Caco-2 (cell line): ENCODE results near the gene OR6V1. TPM values are rescaled to one million over a fixed set of nuclear protein-coding genes. Genes with fewer than 3 reads are reported as not detected.

ENCODE experiments used
- BruUV-seq: library from RNA; stranded (reverse); fragments of 400-500 nt; replicated peaks from 2 replicates; lab custom pipeline; 2021; lab: Mats Ljungman, UMichigan
- CTCF ChIA-PET: fragments of 300-600 bp; sonication (Branson Sonifier 250); formaldehyde crosslinking; loops from one replicate; lab custom pipeline; 2022; ENCODE audit warnings: antibody characterized with exemption; lab: Charles Lee
- POLR2A ChIA-PET: fragments of 300-600 bp; sonication (Branson Sonifier 250); formaldehyde crosslinking; loops from one replicate; lab custom pipeline; 2022; ENCODE audit warnings: antibody characterized with exemption; lab: Charles Lee
- DNase-seq, 2 experiments: peaks; one replicate each; pipeline versions ENCODE4 v3.0.0 to v3.0.0-alpha.2; 2020 to 2022
- H3K27me3 ChIP-seq: replicated peaks from 2 replicates; pipeline ENCODE4 v1.6.0; 2011; ENCODE audit warnings: low read length; ENCODE audit not compliant: control insufficient read depth, insufficient read depth
- H3K36me3 ChIP-seq: 2 replicates; pipeline ENCODE4 v1.5.1; 2011; ENCODE audit warnings: low read length; ENCODE audit not compliant: control insufficient read depth, insufficient read depth
- H3K4me1 ChIP-seq: fragments of 250-450 bp; sonication (Bioruptor Pico); 2 replicates; pipeline ENCODE4 v1.5.1; 2020; ENCODE audit warnings: mild to moderate bottlenecking
- H3K4me3 ChIP-seq: 2 replicates; pipeline ENCODE4 v1.5.1; 2011; ENCODE audit warnings: low read depth, mild to moderate bottlenecking, control low read depth, low read length
- H3K9me3 ChIP-seq: fragments of 250-450 bp; sonication (Bioruptor Pico); 2 replicates; pipeline ENCODE4 v1.5.1; 2020; ENCODE audit warnings: mild to moderate bottlenecking, moderate library complexity
- H3K27ac Mint-ChIP-seq: one replicate; pipeline ENCODE4 v1.8.0; 2022; ENCODE audit warnings: mixed read lengths; ENCODE audit not compliant: unreplicated experiment
- H3K27me3 Mint-ChIP-seq: one replicate; pipeline ENCODE4 v1.8.0; 2022; ENCODE audit warnings: mixed read lengths; ENCODE audit not compliant: insufficient read depth, unreplicated experiment
- H3K36me3 Mint-ChIP-seq: one replicate; pipeline ENCODE4 v1.8.0; 2022; ENCODE audit warnings: mild to moderate bottlenecking, mixed read lengths; ENCODE audit not compliant: insufficient read depth, unreplicated experiment
- H3K4me1 Mint-ChIP-seq: one replicate; pipeline ENCODE4 v1.8.0; 2022; ENCODE audit warnings: low read depth, mixed read lengths; ENCODE audit not compliant: unreplicated experiment
- H3K4me3 Mint-ChIP-seq: one replicate; pipeline ENCODE4 v1.8.0; 2022; ENCODE audit warnings: mild to moderate bottlenecking, moderate library complexity, mixed read lengths; ENCODE audit not compliant: unreplicated experiment
- H3K9me3 Mint-ChIP-seq: one replicate; pipeline ENCODE4 v1.8.0; 2022; ENCODE audit warnings: mixed read lengths; ENCODE audit not compliant: unreplicated experiment
- intact Hi-C: fragments of 100-400 bp; cut with micrococcal nuclease; formaldehyde crosslinking; loops from one replicate; pipeline ENCODE4 v1.10.0; 2022; ENCODE audit not compliant: unreplicated experiment
- total RNA-seq: library from RNA; stranded (reverse); gene quantifications from 2 replicates; pipeline ENCODE4 v1.2.3, GENCODE V29; 2022
- TF ChIP-seq, protein P1 (sequence below), 2 experiments: fragments of 200-600 bp in 1 of 2; IDR thresholded peaks; 1 replicate in 1 of 2; 2 replicates in 1 of 2; pipeline versions ENCODE4 v1.5.1 to v1.8.0; 2011 to 2022; ENCODE audit warnings: antibody characterized with exemption in 1 of 2, control low read depth in 1 of 2, inconsistent platforms in 1 of 2, low read depth in 1 of 2, low read length in 1 of 2, mild to moderate bottlenecking in 1 of 2, moderate library complexity in 1 of 2; ENCODE audit not compliant: insufficient read depth in 1 of 2, severe bottlenecking in 1 of 2, unreplicated experiment in 1 of 2

OR6V1 gene
- total RNA-seq, 1 experiment from 2014 or later: not detected

GRCh38 chr7:143042790-143043271, 9.3 kb upstream of the OR6V1 start:
- intact Hi-C loops: no loop called here
- Mint-ChIP-seq H3K36me3 (no peaks in the 10 kb centered on the region), H3K27me3 (peaks cover 6% of the 10 kb centered on the region), H3K9me3 (no peaks in the 10 kb centered on the region), H3K4me1 (peaks cover 38% of the 10 kb centered on the region), H3K4me3 (peak overlapping the region; percentile 52), H3K27ac (peak overlapping the region; percentile 79)
- CTCF ChIA-PET: interaction anchor here (2.3 kb wide), 1 partner anchor 172 kb away, joined by 12 read pairs; no protein-coding TSS in a partner anchor
- no peaks in the 10 kb centered on the region; the same call in 1 of the 2 replicates for H3K27me3 ChIP-seq
- peak; percentile 69 to 75 for DNase-seq
- TF ChIP-seq, protein P1, sequence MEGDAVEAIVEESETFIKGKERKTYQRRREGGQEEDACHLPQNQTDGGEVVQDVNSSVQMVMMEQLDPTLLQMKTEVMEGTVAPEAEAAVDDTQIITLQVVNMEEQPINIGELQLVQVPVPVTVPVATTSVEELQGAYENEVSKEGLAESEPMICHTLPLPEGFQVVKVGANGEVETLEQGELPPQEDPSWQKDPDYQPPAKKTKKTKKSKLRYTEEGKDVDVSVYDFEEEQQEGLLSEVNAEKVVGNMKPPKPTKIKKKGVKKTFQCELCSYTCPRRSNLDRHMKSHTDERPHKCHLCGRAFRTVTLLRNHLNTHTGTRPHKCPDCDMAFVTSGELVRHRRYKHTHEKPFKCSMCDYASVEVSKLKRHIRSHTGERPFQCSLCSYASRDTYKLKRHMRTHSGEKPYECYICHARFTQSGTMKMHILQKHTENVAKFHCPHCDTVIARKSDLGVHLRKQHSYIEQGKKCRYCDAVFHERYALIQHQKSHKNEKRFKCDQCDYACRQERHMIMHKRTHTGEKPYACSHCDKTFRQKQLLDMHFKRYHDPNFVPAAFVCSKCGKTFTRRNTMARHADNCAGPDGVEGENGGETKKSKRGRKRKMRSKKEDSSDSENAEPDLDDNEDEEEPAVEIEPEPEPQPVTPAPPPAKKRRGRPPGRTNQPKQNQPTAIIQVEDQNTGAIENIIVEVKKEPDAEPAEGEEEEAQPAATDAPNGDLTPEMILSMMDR (IDR thresholded peaks at IDR 0.05; ENCODE audit: insufficient read depth in 1 of 2, low read depth in 1 of 2, low read length in 1 of 2, severe bottlenecking in 1 of 2, unreplicated experiment in 1 of 2): no peak
- no peaks in the 10 kb centered on the region for H3K36me3 ChIP-seq
- POLR2A ChIA-PET: no interaction called here
- no TSS peak for BruUV-seq
- peaks cover 42% of the 10 kb centered on the region for H3K4me1 ChIP-seq
- 0 out of 2 replicates have a peak, but pooled peaks cover 3% of the 10 kb centered on the region for H3K9me3 ChIP-seq
- no peak overlapping the region for H3K4me3 ChIP-seq

- TF ChIP-seq, protein P1 (IDR thresholded peaks at IDR 0.05; ENCODE audit: insufficient read depth in 1 of 2, low read depth in 1 of 2, low read length in 1 of 2, severe bottlenecking in 1 of 2, unreplicated experiment in 1 of 2): no peak
- Mint-ChIP-seq H3K36me3 (no peaks in the 10 kb centered on the region), H3K4me1 (peaks cover 37% of the 10 kb centered on the region), H3K27me3 (peaks cover 6% of the 10 kb centered on the region), H3K4me3 (peak overlapping the region; percentile 52), H3K9me3 (no peaks in the 10 kb centered on the region), H3K27ac (peak overlapping the region; percentile 79)
- H3K4me1 ChIP-seq: peaks cover 42% of the 10 kb centered on the region
- no peaks in the 10 kb centered on the region for H3K36me3 ChIP-seq
- no peak for DNase-seq
- POLR2A ChIA-PET: no interaction called here
- BruUV-seq: no TSS peak
- H3K4me3 ChIP-seq: no peak overlapping the region
- intact Hi-C loops: no loop called here
- H3K9me3 ChIP-seq: 0 out of 2 replicates have a peak, but pooled peaks cover 3% of the 10 kb centered on the region
- CTCF ChIA-PET: interaction anchor here (2.3 kb wide), 1 partner anchor 172 kb away, joined by 12 read pairs; no protein-coding TSS in a partner anchor
- no peaks in the 10 kb centered on the region; the same call in 1 of the 2 replicates for H3K27me3 ChIP-seq
Observed at GRCh38 chr7:143043391-143043790, 8.8 kb upstream of the OR6V1 start.

- CTCF ChIA-PET: no interaction called here
- Mint-ChIP-seq H3K36me3 (no peaks in the 10 kb centered on the region), H3K27ac (no peak overlapping the region)
Observed at GRCh38 chr7:143046426-143046851, 5.7 kb upstream of the OR6V1 start.

More at GRCh38 chr7:143046426-143046851, 5.7 kb upstream of the OR6V1 start:
- intact Hi-C loops: no loop called here
- Histone ChIP-seq H3K4me3 (no peak overlapping the region), H3K9me3 (0 out of 2 replicates have a peak, but pooled peaks cover 3% of the 10 kb centered on the region), H3K27me3 (no peaks in the 10 kb centered on the region), H3K36me3 (no peaks in the 10 kb centered on the region), H3K4me1 (peaks cover 22% of the 10 kb centered on the region)
- BruUV-seq: no TSS peak
- POLR2A ChIA-PET: no interaction called here
- H3K4me1 Mint-ChIP-seq: peaks cover 13% of the 10 kb centered on the region
- no peaks in the 10 kb centered on the region for H3K9me3 Mint-ChIP-seq
- peaks cover 6% of the 10 kb centered on the region for H3K27me3 Mint-ChIP-seq
- TF ChIP-seq, protein P1 (IDR thresholded peaks at IDR 0.05; ENCODE audit: insufficient read depth in 1 of 2, low read depth in 1 of 2, low read length in 1 of 2, severe bottlenecking in 1 of 2, unreplicated experiment in 1 of 2): no peak
- no peak for DNase-seq
- H3K4me3 Mint-ChIP-seq: no peak overlapping the region
